Endodermal cell (in vitro differentiated cells): Measurements from ENCODE around the gene IL1RAP. TPM values are rescaled to one million over a fixed set of nuclear protein-coding genes. Genes with fewer than 3 reads are reported as not detected.
A peak's percentile ranks its signal among the peaks of the same experiment; 100 is the strongest.

Experiments
- DNase-seq: peaks from one replicate; pipeline ENCODE4 v3.0.0-alpha.2; 2017
- H3K27ac ChIP-seq: 2 replicates; pipeline ENCODE4 v1.5.1; 2013; ENCODE audit warnings: mild to moderate bottlenecking, low read depth, low read length, moderate library complexity
- H3K27me3 ChIP-seq: 2 replicates; pipeline ENCODE4 v1.6.1; 2013; ENCODE audit warnings: mild to moderate bottlenecking, low read length, moderate library complexity; ENCODE audit not compliant: insufficient read depth, control insufficient read depth, poor library complexity, severe bottlenecking
- H3K36me3 ChIP-seq: 2 replicates; pipeline ENCODE4 v1.7.0; 2013; ENCODE audit warnings: mild to moderate bottlenecking, low read length, moderate library complexity; ENCODE audit not compliant: control insufficient read depth, insufficient read depth
- H3K4me1 ChIP-seq: one replicate; pipeline ENCODE4 v1.7.0; 2013; ENCODE audit warnings: low read length; ENCODE audit not compliant: control insufficient read depth, insufficient read depth
- H3K4me3 ChIP-seq: 2 replicates; pipeline ENCODE4 v1.5.1; 2013; ENCODE audit warnings: mild to moderate bottlenecking, low read length, moderate library complexity
- H3K9ac ChIP-seq: 2 replicates; pipeline ENCODE4 v1.6.1; 2013; ENCODE audit warnings: mild to moderate bottlenecking, low read length, moderate library complexity; ENCODE audit not compliant: poor library complexity, severe bottlenecking; ENCODE audit errors: extremely low read depth
- H3K9me3 ChIP-seq: 2 replicates; pipeline ENCODE4 v1.6.1; 2013; ENCODE audit warnings: mild to moderate bottlenecking, low read length, moderate library complexity; ENCODE audit not compliant: control insufficient read depth
- H3K27ac Mint-ChIP-seq: 2 replicates; pipeline ENCODE4 v1.8.0; 2020; ENCODE audit warnings: mixed read lengths
- H3K27me3 Mint-ChIP-seq: 2 replicates; pipeline ENCODE4 v1.8.0; 2021; ENCODE audit warnings: mild to moderate bottlenecking, mixed read lengths; ENCODE audit not compliant: insufficient read depth
- H3K36me3 Mint-ChIP-seq: 2 replicates; pipeline ENCODE4 v1.8.0; 2020; ENCODE audit warnings: low read depth, mixed read lengths
- H3K4me1 Mint-ChIP-seq: 2 replicates; pipeline ENCODE4 v1.8.0; 2020; ENCODE audit warnings: mixed read lengths
- H3K4me3 Mint-ChIP-seq: 2 replicates; pipeline ENCODE4 v1.8.0; 2020; ENCODE audit warnings: mild to moderate bottlenecking, moderate library complexity, mixed read lengths
- H3K9me3 Mint-ChIP-seq: 2 replicates; pipeline ENCODE4 v1.8.0; 2020; ENCODE audit warnings: mild to moderate bottlenecking, mixed read lengths
- CTCF ChIP-seq: fragments of 200-600 bp; sonication (generic); conservative IDR thresholded peaks from 2 replicates; pipeline ENCODE4 v1.5.0; 2021; ENCODE audit warnings: antibody characterized with exemption, mild to moderate bottlenecking
- WGBS, 2 experiments: methylation state at CpG; one replicate each; pipeline versions ENCODE4 v1.1.5 to v1.1.7; 2013; ENCODE audit warnings: missing lambda C conversion rate in 2 of 2, mixed read lengths in 1 of 2; ENCODE audit not compliant: insufficient coverage in 1 of 2, insufficient read length in 1 of 2; 5-methylcytosine and 5-hydroxymethylcytosine counted together
- total RNA-seq, 2 donors: library from RNA; stranded (reverse); fragmentation: NEBNext Ultra II Directional in 1 of 2; extraction: Animal tissue kit (Norgen Biotek cat#: 25700) in 1 of 2; gene quantifications; 2 replicates in 1 of 2; 3 replicates in 1 of 2; pipeline ENCODE4 v1.2.1, GENCODE V29; 2021

Gene IL1RAP
- total RNA-seq, 2 donors from 2014 or later: 2.6 to 6.0 TPM

DNA sequence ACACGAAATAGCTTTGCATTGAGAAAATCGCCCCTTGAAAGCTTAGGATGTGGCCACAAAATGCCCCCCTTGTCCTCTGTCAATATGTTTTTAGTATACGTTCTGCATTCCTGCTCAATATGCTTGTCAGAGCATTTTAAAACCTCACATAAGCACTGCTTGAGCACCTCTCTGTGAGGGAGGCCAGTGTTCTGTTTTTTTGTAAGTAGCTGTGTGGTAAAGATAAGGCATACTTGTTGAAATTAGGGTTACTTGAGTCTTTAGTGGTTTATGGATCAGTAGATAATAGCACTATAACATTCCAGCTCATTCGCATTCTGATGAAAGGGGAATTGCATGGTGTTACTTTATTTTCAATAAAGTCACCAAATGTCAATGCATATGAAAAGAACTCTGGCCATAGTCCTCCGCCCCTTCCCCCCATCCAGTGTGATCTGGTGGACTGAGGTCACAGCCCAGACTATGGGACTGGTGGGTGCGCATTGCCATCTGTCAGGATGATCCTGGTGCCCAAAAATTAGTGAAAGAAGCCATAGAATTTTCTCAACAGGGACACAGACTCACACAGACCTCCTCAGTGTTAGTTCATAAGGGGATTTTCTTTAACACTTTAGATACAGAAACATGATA is 33.1 kb downstream of the IL1RAP start:
- Histone ChIP-seq H3K27me3 (no peaks in the 10 kb centered on the region), H3K27ac (no peak overlapping the region), H3K36me3 (no peaks in the 10 kb centered on the region), H3K9ac (no peak overlapping the region), H3K4me3 (no peak overlapping the region), H3K9me3 (no peaks in the 10 kb centered on the region), H3K4me1 (no peaks in the 10 kb centered on the region)
- Mint-ChIP-seq H3K36me3 (no peaks in the 10 kb centered on the region), H3K27me3 (peaks cover 15% of the 10 kb centered on the region), H3K4me3 (no peak overlapping the region), H3K27ac (no peak overlapping the region), H3K4me1 (peaks cover 5% of the 10 kb centered on the region), H3K9me3 (no peaks in the 10 kb centered on the region)
- no peak for TF ChIP-seq CTCF
- no peak for DNase-seq
- WGBS, 2 experiments: 82 to 89% methylated on average over 2 to 6 of the region's 6 CpGs

DNA sequence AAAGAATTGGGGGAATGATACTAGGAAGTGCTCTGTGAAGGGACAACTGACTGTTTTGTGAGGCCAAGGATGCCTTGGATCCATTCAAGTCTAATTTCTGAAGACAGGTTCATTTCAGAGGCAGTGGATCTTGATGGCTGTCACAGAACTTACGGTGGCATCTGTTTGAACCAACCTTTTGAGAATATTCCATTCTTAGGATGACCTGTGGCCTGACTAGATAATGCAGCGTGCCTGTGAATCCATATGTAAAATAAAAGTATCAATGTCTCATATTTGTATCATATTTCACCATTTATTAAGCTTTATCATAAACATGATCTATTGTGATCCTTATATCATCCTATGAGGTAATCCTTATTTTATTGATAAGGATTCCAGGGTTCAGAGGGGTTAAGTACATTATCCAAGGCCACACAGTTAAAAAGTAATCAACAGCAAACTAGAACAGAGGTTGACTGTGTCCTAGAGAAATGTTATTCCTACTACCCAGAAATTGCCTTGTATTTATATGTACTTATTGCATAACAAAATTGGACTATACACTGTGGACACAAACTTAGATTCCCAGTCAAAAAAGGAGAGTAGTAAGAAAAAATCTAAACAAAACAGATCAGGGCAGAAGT is 34.3 kb downstream of the IL1RAP start:
- no peaks in the 10 kb centered on the region for H3K36me3 ChIP-seq
- H3K27ac ChIP-seq: no peak overlapping the region
- no peak overlapping the region for H3K9ac ChIP-seq
- 88 to 90% methylated on average over 1 to 2 of the region's 2 CpGs for WGBS, 2 experiments
- Mint-ChIP-seq H3K27ac (no peak overlapping the region), H3K9me3 (peaks cover 2% of the 10 kb centered on the region), H3K4me1 (peaks cover 10% of the 10 kb centered on the region), H3K36me3 (no peaks in the 10 kb centered on the region), H3K4me3 (no peak overlapping the region), H3K27me3 (peaks cover 5% of the 10 kb centered on the region)
- no peaks in the 10 kb centered on the region for H3K4me1 ChIP-seq
- H3K4me3 ChIP-seq: no peak overlapping the region
- no peaks in the 10 kb centered on the region for H3K9me3 ChIP-seq
- DNase-seq: no peak
- no peaks in the 10 kb centered on the region for H3K27me3 ChIP-seq
- TF ChIP-seq CTCF: no peak

GRCh38 chr3:190552021-190552420 is 38.1 kb downstream of the IL1RAP start:
- Histone ChIP-seq H3K36me3 (no peaks in the 10 kb centered on the region), H3K9me3 (no peaks in the 10 kb centered on the region), H3K9ac (no peak overlapping the region), H3K27me3 (no peaks in the 10 kb centered on the region), H3K27ac (no peak overlapping the region), H3K4me1 (no peaks in the 10 kb centered on the region), H3K4me3 (no peak overlapping the region)
- Mint-ChIP-seq H3K4me3 (peak overlapping the region; percentile 72), H3K27me3 (no peaks in the 10 kb centered on the region), H3K4me1 (peaks cover 16% of the 10 kb centered on the region), H3K36me3 (no peaks in the 10 kb centered on the region), H3K9me3 (peaks cover 2% of the 10 kb centered on the region), H3K27ac (peak overlapping the region; percentile 98)
- no peak for DNase-seq
- no peak for TF ChIP-seq CTCF
